Placental pericyte (primary cell): ENCODE results near the gene XPA. TPM values are rescaled to one million over a fixed set of nuclear protein-coding genes. Genes with fewer than 3 reads are reported as not detected.

Source experiments
- total RNA-seq: library from RNA; depleted of rRNA; stranded (reverse); fragments of >200 nt; gene quantifications from 2 replicates; pipeline ENCODE4 v1.2.3, GENCODE V29; 2012

XPA gene
- 4.3 and 7.4 TPM in 2 replicates for total RNA-seq

GRCh38 chr9:97696803-97697601 lies at the start of gene XPA:
TSS of gene XPA (minus strand) at chr9:97697340. CDS start at chr9:97697292, 48 bp downstream.

GRCh38 chr9:97632985-97633858 lies 63.9 kb downstream of the XPA start, which contains the start of the genes NCBP1 and TSTD2:
TSS of gene NCBP1 (plus strand) at chr9:97633821. CDS start at chr9:97633882, 61 bp downstream.
TSS of gene TSTD2 (minus strand) at chr9:97633368. CDS start at chr9:97627562, 5,806 bp downstream.

Other genes with a start within 250 kb of the XPA start
- 0.43 TPM in 1 of 2 replicates, not detected in the other for gene TMOD1, start 195.7 kb downstream of the XPA start, total RNA-seq
- 15.1 and 15.9 TPM in 2 replicates for gene TSTD2, start 64.0 kb downstream of the XPA start, total RNA-seq
- 25.6 and 52.3 TPM in 2 replicates for gene NCBP1, start 63.5 kb downstream of the XPA start, total RNA-seq
- 0.14 and 0.22 TPM in 2 replicates for gene FOXE1, start 155.9 kb upstream of the XPA start, total RNA-seq
- gene TRMO, start 225.2 kb upstream of the XPA start, total RNA-seq = 13.3 and 33.9 TPM in 2 replicates
- not detected in 2 replicates for gene HEMGN, start 240.8 kb upstream of the XPA start, total RNA-seq